ENCODE measurements around the gene CFAP210.

Gene CFAP210

DNA sequence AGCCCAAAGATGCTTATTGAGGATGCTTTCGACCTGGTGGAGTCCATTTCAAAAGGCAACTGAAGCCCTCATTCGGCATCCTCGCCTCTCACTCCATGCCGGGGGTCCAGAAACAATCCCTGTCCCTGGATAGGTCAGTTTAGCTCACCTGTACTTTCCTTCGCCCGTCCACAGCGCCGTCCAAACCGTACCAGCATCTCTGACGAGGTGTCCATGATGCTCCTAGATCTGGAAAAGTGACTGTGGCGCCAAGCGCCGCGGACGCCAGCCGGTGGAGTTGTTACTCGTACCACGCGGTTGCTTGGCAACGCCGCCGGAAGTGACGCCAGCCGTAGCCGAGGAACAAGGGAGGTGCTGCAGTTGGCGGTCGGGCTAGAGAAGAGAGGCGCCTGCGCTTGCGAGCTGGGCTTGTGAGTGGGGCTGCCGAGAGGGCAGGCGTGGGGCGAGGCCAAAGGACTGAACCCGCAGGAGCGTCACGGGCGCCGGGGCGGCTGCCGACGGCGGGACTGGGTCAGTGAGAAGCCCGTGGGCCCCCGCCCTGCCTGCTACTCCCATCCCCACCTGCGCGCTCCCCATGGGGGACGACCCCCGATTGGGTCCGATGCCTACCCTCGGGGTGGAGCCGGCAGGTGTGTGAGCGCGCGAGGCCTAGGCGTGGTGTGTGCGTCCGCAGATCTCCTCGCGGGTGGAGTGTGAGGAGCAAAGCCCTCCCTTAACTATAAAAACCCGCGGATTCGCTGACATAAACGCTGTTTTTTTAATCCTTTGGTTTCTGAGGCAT is at the start of gene CFAP210, which contains the start of gene PHOSPHO2:
TSS of gene CFAP210 (minus strand) at position 293 of the 781 bp plus-strand sequence. CDS start at position 215, 78 bp downstream.
TSS of gene PHOSPHO2 (plus strand) at position 357 of the 781 bp plus-strand sequence. CDS start 6,503 bp downstream, outside the sequence.
- DNase-seq (ENCODE audit: low spot score): peak; percentile 98

DNA sequence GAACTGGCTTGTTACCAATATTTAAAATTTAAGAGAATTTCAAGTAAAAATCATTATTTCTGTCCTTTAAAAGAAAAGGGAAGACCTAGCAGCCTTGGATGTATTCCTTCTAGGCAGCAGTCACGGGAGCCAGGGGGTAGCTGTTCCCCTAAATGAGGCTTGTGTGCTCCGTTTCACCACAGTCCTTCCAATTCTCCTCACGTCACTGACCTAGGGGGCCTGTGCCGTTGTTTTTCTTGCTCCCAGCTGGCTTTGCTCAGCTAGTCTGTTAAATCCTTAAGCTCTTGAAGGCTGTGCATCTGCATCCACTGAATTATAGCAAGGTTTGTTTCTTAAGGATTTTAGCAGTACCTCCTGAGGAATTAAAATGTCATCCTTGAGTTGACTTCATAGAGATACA is 49.3 kb upstream of the CFAP210 start:
- DNase-seq (ENCODE audit: low spot score): no peak

- DNase-seq (ENCODE audit: low spot score): no peak
Observed at GRCh38 chr2:169739351-169739750, 45.1 kb upstream of the CFAP210 start.

DNA sequence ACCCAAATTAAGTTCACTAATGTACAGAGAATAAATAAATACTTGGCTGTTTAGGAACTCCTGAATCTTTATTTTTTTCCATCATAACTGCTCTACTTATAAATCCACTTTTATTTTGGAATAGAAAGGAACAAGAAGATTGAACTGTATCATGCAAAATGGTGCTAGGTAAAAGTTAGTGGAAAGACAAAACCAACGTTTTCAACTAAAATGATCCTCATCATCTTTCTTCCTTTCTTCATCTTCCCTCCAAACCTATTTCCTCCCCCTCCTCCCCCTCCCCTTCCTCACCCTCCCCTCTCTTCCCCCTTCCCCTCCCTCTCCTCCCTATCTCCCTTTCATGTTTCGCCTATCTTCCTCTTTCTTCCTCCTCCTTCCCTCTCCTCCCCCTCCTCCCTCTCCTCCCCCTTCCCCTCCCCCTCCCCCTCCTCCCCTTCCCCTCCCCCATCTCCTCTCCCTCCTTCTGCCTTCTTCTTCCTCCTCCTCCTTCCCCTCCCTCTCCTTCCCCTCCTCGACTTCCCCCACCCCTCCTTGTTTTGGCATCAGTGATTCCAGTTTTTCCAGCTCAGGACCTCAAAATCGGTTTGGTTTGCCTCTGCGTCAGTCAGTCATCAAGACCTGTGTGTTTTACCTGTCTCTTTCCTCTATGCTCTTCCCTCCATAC is 44.5 kb upstream of the CFAP210 start:
- DNase-seq (ENCODE audit: low spot score): no peak

- no peak for DNase-seq (ENCODE audit: low spot score)
Observed at GRCh38 chr2:169736902-169737301, 42.7 kb upstream of the CFAP210 start.

- DNase-seq (ENCODE audit: low spot score): no peak
Observed at GRCh38 chr2:169735623-169736022, 41.4 kb upstream of the CFAP210 start.

DNA sequence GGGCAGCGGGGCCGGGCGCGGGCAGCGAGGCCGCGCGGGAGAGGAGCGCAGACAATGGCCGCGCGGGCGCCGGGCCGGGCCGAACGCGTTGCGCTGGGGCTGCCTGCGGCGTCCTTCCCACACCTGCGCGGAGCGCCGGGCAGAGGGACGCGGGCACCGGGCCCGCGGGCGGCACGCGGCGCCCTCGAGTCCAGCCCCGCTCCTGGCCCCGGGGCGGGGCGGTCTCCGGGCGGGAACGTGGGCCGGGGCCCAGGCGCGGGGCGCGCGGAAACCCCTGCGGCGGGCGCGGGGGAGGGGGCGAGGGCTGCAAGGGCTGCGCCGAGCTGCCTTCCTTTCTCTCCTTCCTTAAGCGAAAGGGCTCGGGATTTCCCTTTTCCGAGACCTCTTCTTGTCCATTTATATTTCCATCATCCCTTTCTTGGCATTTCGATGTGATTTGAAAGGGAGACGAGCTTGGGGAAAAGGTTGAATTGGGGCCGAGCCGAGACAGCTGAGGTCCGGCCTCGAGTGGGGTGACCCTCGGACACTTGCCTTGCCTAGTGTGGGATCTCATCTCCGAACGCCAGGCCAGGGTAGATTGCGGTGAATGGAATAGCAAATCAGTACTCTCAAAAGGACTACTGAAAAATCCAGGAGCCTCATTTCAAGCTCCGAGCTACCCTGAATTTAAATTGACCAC is 40.1 kb upstream of the CFAP210 start:
- DNase-seq (ENCODE audit: low spot score): no peak

- DNase-seq (ENCODE audit: low spot score): no peak
Observed at GRCh38 chr2:169732583-169733358, 38.6 kb upstream of the CFAP210 start.

- DNase-seq (ENCODE audit: low spot score): no peak
Observed at GRCh38 chr2:169732075-169732474, 37.9 kb upstream of the CFAP210 start.

GRCh38 chr2:169729274-169729605 is 35.0 kb upstream of the CFAP210 start:
- DNase-seq (ENCODE audit: low spot score): no peak

DNA sequence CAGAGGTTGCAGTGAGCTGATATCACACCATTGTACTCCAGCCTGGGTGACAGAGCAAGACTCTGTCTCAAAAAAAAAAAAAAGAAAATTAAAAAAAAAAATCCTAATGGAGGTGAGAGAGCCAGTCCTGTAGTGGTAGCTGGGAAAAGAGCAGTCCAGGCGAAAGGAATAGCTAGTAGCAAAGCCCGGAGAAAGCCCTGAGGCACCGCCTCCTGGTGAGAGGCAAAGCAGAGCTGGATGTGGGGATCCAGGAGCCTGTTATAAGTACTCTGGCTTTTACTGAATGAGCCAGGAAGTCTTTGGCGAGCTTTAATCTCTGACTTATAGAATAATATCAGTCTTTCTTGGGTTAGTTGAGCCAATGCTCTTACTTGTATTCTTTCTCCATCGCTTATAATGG is 32.9 kb upstream of the CFAP210 start:
- DNase-seq (ENCODE audit: low spot score): no peak

- no peak for DNase-seq (ENCODE audit: low spot score)
Observed at GRCh38 chr2:169721016-169721415, 26.8 kb upstream of the CFAP210 start.

- no peak for DNase-seq (ENCODE audit: low spot score)
Observed at GRCh38 chr2:169718930-169719504, 24.8 kb upstream of the CFAP210 start.

- DNase-seq (ENCODE audit: low spot score): no peak
Observed at GRCh38 chr2:169717691-169718063, 23.5 kb upstream of the CFAP210 start.

DNA sequence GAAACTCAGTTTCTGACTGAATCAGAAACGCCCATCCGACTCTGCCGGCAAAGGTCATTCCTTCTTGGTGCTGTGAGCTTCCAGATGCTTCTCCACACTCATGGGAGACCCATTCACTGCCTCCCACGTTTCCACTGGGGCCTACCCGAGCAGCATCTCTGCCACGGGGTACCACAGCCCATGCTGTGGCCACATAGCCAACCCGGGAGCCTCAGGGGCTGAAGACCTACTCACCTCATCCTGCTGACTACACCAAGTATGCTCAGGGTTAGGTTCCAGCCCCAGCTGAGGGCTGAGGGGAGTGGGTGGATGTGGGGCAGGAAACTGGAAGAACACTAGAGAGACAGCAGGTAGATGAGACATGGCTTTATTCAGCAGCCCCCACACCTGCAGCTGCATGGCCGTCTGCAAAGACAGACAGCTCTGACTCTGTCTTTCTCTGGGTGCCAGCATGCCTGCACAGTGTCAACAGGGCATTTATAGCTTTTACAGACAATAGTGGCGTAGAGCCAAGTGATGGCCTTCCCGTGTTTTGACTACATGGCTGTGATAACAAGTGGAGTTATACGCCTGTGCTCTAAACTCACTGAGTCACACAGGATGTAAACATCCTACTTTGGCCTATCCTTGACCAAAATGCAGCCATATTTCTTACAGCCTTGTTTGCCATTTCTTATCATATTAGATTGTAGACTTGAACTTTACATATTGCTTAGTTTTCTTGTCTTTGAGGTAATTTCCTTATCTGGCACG is 22.9 kb upstream of the CFAP210 start:
- no peak for DNase-seq (ENCODE audit: low spot score)

DNA sequence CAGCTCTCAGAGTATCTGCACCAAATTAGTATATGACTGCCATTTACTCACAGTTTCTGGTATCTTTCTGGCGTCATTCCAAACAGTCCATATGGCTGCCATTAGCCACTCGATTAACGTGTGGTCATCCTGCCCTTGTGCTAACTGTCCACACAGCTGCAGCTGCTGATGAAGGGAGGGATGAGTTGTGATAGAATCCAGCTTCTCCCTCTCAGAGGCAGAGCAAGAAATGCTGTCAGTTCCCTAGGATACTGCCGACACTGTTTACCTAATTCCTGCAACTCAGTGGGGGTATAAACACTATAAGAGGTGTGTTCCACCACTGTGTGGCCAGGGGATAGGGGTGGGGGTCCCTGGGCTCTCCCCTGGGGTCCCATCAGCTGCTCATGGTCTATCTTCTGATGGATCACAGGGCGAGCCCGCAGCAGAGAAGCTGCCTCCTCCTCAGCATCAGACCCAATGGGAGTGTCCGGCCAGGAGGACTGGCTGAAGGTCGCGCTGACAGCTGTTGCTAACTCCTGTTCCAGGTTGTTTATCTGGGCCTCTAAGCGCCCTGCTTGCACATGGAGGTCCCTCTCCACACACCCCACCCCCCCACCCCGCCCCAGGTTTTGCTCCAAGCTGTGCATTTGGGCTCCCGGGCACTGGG is 22.2 kb upstream of the CFAP210 start:
- no peak for DNase-seq (ENCODE audit: low spot score)

- DNase-seq (ENCODE audit: low spot score): no peak
Observed at GRCh38 chr2:169715379-169716237, 21.4 kb upstream of the CFAP210 start.

GRCh38 chr2:169714699-169715098 is 20.5 kb upstream of the CFAP210 start:
- no peak for DNase-seq (ENCODE audit: low spot score)

- no peak for DNase-seq (ENCODE audit: low spot score)
Observed at GRCh38 chr2:169713331-169713730, 19.1 kb upstream of the CFAP210 start.

DNA sequence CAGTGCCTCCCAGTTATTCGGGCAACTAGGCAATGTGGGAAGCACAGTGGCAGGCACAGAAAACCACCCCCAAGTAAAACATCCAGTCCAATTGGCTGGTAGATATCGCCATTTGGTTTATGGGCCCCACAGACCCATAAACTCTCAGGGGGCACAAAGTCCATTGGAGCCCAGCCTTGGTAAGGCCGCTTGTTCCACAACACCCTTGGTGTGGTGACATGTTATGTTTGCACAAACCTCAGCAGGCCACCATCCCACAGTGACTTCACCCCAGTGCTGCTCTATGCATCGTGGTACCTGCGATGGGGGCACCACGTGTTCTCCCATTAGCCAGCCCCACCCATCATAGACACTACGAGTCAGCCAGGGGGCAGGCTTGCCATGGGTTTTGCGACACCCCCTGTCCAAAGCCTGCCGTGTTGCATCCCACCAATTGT is 18.6 kb upstream of the CFAP210 start:
- DNase-seq (ENCODE audit: low spot score): no peak

All from CD4-positive, alpha-beta T cell treated with Interleukin-2 at 100 ng/mL for 4 hours (primary cell).